ENCODE data around the gene ARHGAP12. TPM values are rescaled to one million over a fixed set of nuclear protein-coding genes. Genes with fewer than 3 reads are reported as not detected.

The ARHGAP12 gene
- total RNA-seq, 2 experiments from 2014 or later: 11.8 to 14.5 TPM

- no peaks in the 10 kb centered on the region for H3K4me1 ChIP-seq (ENCODE audit: insufficient read depth, low read length, poor library complexity, severe bottlenecking)
- DNase-seq (ENCODE audit: low spot score): no peak
- no peaks in the 10 kb centered on the region for H3K9me3 ChIP-seq (ENCODE audit: low read length)
- H3K9me2 ChIP-seq (ENCODE audit: insufficient read depth, low read length): no peaks in the 10 kb centered on the region
- no peak overlapping the region for H2AFZ ChIP-seq (ENCODE audit: low read length)
- TF ChIP-seq, protein P1, sequence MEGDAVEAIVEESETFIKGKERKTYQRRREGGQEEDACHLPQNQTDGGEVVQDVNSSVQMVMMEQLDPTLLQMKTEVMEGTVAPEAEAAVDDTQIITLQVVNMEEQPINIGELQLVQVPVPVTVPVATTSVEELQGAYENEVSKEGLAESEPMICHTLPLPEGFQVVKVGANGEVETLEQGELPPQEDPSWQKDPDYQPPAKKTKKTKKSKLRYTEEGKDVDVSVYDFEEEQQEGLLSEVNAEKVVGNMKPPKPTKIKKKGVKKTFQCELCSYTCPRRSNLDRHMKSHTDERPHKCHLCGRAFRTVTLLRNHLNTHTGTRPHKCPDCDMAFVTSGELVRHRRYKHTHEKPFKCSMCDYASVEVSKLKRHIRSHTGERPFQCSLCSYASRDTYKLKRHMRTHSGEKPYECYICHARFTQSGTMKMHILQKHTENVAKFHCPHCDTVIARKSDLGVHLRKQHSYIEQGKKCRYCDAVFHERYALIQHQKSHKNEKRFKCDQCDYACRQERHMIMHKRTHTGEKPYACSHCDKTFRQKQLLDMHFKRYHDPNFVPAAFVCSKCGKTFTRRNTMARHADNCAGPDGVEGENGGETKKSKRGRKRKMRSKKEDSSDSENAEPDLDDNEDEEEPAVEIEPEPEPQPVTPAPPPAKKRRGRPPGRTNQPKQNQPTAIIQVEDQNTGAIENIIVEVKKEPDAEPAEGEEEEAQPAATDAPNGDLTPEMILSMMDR (conservative IDR thresholded peaks at IDR 0.05; ENCODE audit: low read length): no peak
- no peak for TF ChIP-seq EZH2phosphoT487 (IDR thresholded peaks at IDR 0.05; ENCODE audit: borderline replicate concordance, low read depth, low read length)
- no peak overlapping the region for H3K4me3 ChIP-seq (ENCODE audit: low read depth, low read length, poor library complexity, severe bottlenecking)
- H3K36me3 ChIP-seq (ENCODE audit: insufficient read depth, low read length): no peaks in the 10 kb centered on the region
- intact Hi-C loops (cut with micrococcal nuclease; ENCODE audit: unreplicated experiment): no loop called here
- H3K79me2 ChIP-seq (ENCODE audit: insufficient read depth, low read depth, low read length): no peaks in the 10 kb centered on the region
- no peaks in the 10 kb centered on the region for H4K20me1 ChIP-seq (ENCODE audit: insufficient read depth, low read length)
- CTCF ChIA-PET (ENCODE audit: unreplicated experiment): no interaction called here
- POLR2A ChIA-PET: interaction anchor here (0.5 to 1.0 kb wide), 2 partner anchors 27 to 1536 kb away, joined by 3 to 5 read pairs; no protein-coding TSS in a partner anchor
- H3K27ac ChIP-seq (ENCODE audit: low read depth, low read length, poor library complexity, severe bottlenecking): no peak overlapping the region
- H3K4me2 ChIP-seq (ENCODE audit: low read length): no peak overlapping the region
- no TSS peak for BruUV-seq (replicated peaks)
Measured at GRCh38 chr10:31780717-31781116, 147.9 kb downstream of the ARHGAP12 start.

DNA sequence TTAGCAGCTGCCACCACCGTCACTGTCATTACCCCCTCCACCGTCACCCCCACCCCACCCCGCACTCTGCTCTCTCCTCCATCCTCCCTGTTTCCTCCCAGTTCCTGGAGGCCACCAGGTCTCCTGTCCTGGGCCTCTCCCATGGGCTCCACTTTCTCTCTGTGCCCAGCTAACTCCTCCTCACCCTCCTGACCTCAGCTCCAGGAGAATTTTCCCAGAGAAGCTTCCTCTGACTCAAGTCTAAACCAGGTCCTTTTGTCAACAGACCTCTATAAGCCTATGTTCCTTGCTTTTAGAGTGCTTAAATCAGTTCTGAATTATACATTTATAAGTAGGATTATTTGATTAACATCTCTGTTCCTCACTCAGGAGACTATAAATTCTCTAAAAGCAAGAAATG is 150.0 kb downstream of the ARHGAP12 start:
- no peaks in the 10 kb centered on the region for H3K9me3 ChIP-seq (ENCODE audit: low read length)
- no peaks in the 10 kb centered on the region for H4K20me1 ChIP-seq (ENCODE audit: insufficient read depth, low read length)
- TF ChIP-seq, protein P1 (conservative IDR thresholded peaks at IDR 0.05; ENCODE audit: low read length): no peak
- no peak for TF ChIP-seq EZH2phosphoT487 (IDR thresholded peaks at IDR 0.05; ENCODE audit: borderline replicate concordance, low read depth, low read length)
- CTCF ChIA-PET (ENCODE audit: unreplicated experiment): no interaction called here
- H3K4me2 ChIP-seq (ENCODE audit: low read length): no peak overlapping the region
- H3K27ac ChIP-seq (ENCODE audit: low read depth, low read length, poor library complexity, severe bottlenecking): no peak overlapping the region
- H3K79me2 ChIP-seq (ENCODE audit: insufficient read depth, low read depth, low read length): no peaks in the 10 kb centered on the region
- no TSS peak for BruUV-seq (replicated peaks)
- intact Hi-C loops (cut with micrococcal nuclease; ENCODE audit: unreplicated experiment): no loop called here
- H3K9me2 ChIP-seq (ENCODE audit: insufficient read depth, low read length): no peaks in the 10 kb centered on the region
- no peak overlapping the region for H2AFZ ChIP-seq (ENCODE audit: low read length)
- POLR2A ChIA-PET: no interaction called here
- H3K36me3 ChIP-seq (ENCODE audit: insufficient read depth, low read length): no peaks in the 10 kb centered on the region
- H3K4me3 ChIP-seq (ENCODE audit: low read depth, low read length, poor library complexity, severe bottlenecking): no peak overlapping the region
- no peaks in the 10 kb centered on the region for H3K4me1 ChIP-seq (ENCODE audit: insufficient read depth, low read length, poor library complexity, severe bottlenecking)
- no peak for DNase-seq (ENCODE audit: low spot score)

- no TSS peak for BruUV-seq (replicated peaks)
- CTCF ChIA-PET (ENCODE audit: unreplicated experiment): no interaction called here
Measured at GRCh38 chr10:31776159-31776558, 152.5 kb downstream of the ARHGAP12 start.

More at GRCh38 chr10:31776159-31776558, 152.5 kb downstream of the ARHGAP12 start:
- no peaks in the 10 kb centered on the region for H3K36me3 ChIP-seq (ENCODE audit: insufficient read depth, low read length)
- no peak overlapping the region for H3K4me2 ChIP-seq (ENCODE audit: low read length)
- POLR2A ChIA-PET: interaction anchor here (1.3 kb wide), 1 partner anchor 10 kb away, joined by 5 read pairs; no protein-coding TSS in a partner anchor
- no peak overlapping the region for H2AFZ ChIP-seq (ENCODE audit: low read length)
- H3K79me2 ChIP-seq (ENCODE audit: insufficient read depth, low read depth, low read length): no peaks in the 10 kb centered on the region
- no peaks in the 10 kb centered on the region for H4K20me1 ChIP-seq (ENCODE audit: insufficient read depth, low read length)
- no peak overlapping the region for H3K27ac ChIP-seq (ENCODE audit: low read depth, low read length, poor library complexity, severe bottlenecking)
- intact Hi-C loops (cut with micrococcal nuclease; ENCODE audit: unreplicated experiment): no loop called here
- no peaks in the 10 kb centered on the region for H3K9me3 ChIP-seq (ENCODE audit: low read length)
- DNase-seq (ENCODE audit: low spot score): no peak
- H3K9me2 ChIP-seq (ENCODE audit: insufficient read depth, low read length): no peaks in the 10 kb centered on the region
- H3K4me1 ChIP-seq (ENCODE audit: insufficient read depth, low read length, poor library complexity, severe bottlenecking): no peaks in the 10 kb centered on the region
- no peak overlapping the region for H3K4me3 ChIP-seq (ENCODE audit: low read depth, low read length, poor library complexity, severe bottlenecking)
- TF ChIP-seq EZH2phosphoT487 (IDR thresholded peaks at IDR 0.05; ENCODE audit: borderline replicate concordance, low read depth, low read length): no peak
- TF ChIP-seq, protein P1 (conservative IDR thresholded peaks at IDR 0.05; ENCODE audit: low read length): no peak

Measured in OCI-LY7 (cell line).